ENCODE data around the gene ABTB1. TPM values are rescaled to one million over a fixed set of nuclear protein-coding genes. Genes with fewer than 3 reads are reported as not detected.

The ABTB1 gene
- polyA plus RNA-seq, 4 donors, result 19.2 to 49.4 (median 30.1) TPM

- DNase-seq (no peak), FAIRE-seq (no peak)
- Histone ChIP-seq H3K27me3 (ENCODE audit: control insufficient read depth in 3 of 3, insufficient read depth in 3 of 3, low read length in 3 of 3) (no peaks in the 10 kb centered on the region), H3K4me3 (ENCODE audit: low read depth in 1 of 3, low read length in 3 of 3) (no peak overlapping the region), H3K36me3 (ENCODE audit: control insufficient read depth in 3 of 3, insufficient read depth in 2 of 3, low read depth in 1 of 3, low read length in 3 of 3) (peaks cover 0 to 37% (median 0%) of the 10 kb centered on the region in 3 donors), H3K9me3 (ENCODE audit: control insufficient read depth in 2 of 2, insufficient read depth in 1 of 2, low read depth in 1 of 2, low read length in 1 of 2) (no peaks in the 10 kb centered on the region), H3K27ac (ENCODE audit: low read depth in 1 of 3, low read length in 2 of 3) (no peak overlapping the region), H3K4me1 (ENCODE audit: control insufficient read depth in 3 of 3, insufficient read depth in 2 of 3, low read depth in 1 of 3, low read length in 2 of 3) (no peaks in the 10 kb centered on the region)
- 90 to 97% (median 95%) methylated on average over 14 of the region's 14 CpGs for WGBS, 3 donors
These were observed 39.1 kb downstream of the ABTB1 start for GRCh38 chr3:127711896-127712295.

GRCh38 chr3:127712461-127712860, 39.7 kb downstream of the ABTB1 start:
- Histone ChIP-seq H3K36me3 (ENCODE audit: control insufficient read depth in 3 of 3, insufficient read depth in 2 of 3, low read depth in 1 of 3, low read length in 3 of 3) (peaks cover 0 to 37% (median 0%) of the 10 kb centered on the region in 3 donors), H3K27me3 (ENCODE audit: control insufficient read depth in 3 of 3, insufficient read depth in 3 of 3, low read length in 3 of 3) (no peaks in the 10 kb centered on the region), H3K4me1 (ENCODE audit: control insufficient read depth in 3 of 3, insufficient read depth in 2 of 3, low read depth in 1 of 3, low read length in 2 of 3) (no peaks in the 10 kb centered on the region), H3K4me3 (ENCODE audit: low read depth in 1 of 3, low read length in 3 of 3) (no peak overlapping the region), H3K27ac (ENCODE audit: low read depth in 1 of 3, low read length in 2 of 3) (no peak overlapping the region), H3K9me3 (ENCODE audit: control insufficient read depth in 2 of 2, insufficient read depth in 1 of 2, low read depth in 1 of 2, low read length in 1 of 2) (no peaks in the 10 kb centered on the region)
- DNase-seq, result no peak
- no peak for FAIRE-seq
- WGBS, 3 donors, result 84 to 93% (median 85%) methylated on average over 9 of the region's 9 CpGs

GRCh38 chr3:127712881-127713771, 40.4 kb downstream of the ABTB1 start:
- no peaks in the 10 kb centered on the region for H3K4me1 ChIP-seq (ENCODE audit: control insufficient read depth in 3 of 3, insufficient read depth in 2 of 3, low read depth in 1 of 3, low read length in 2 of 3)
- H3K36me3 ChIP-seq (ENCODE audit: control insufficient read depth in 3 of 3, insufficient read depth in 2 of 3, low read depth in 1 of 3, low read length in 3 of 3), result peaks cover 0 to 34% (median 0%) of the 10 kb centered on the region in 3 donors
- no peaks in the 10 kb centered on the region for H3K27me3 ChIP-seq (ENCODE audit: control insufficient read depth in 3 of 3, insufficient read depth in 3 of 3, low read length in 3 of 3)
- 82 to 88% (median 82%) methylated on average over 9 of the region's 9 CpGs for WGBS, 3 donors
- H3K4me3 ChIP-seq (ENCODE audit: low read depth in 1 of 3, low read length in 3 of 3), result no peak overlapping the region
- H3K27ac ChIP-seq (ENCODE audit: low read depth in 1 of 3, low read length in 2 of 3), result no peak overlapping the region
- DNase-seq (no peak), FAIRE-seq (no peak)
- no peaks in the 10 kb centered on the region for H3K9me3 ChIP-seq (ENCODE audit: control insufficient read depth in 2 of 2, insufficient read depth in 1 of 2, low read depth in 1 of 2, low read length in 1 of 2)

- no peak overlapping the region for H3K27ac ChIP-seq (ENCODE audit: low read depth in 1 of 3, low read length in 2 of 3)
- no peak for DNase-seq
These were observed 41.4 kb downstream of the ABTB1 start for GRCh38 chr3:127714125-127714571.

GRCh38 chr3:127714866-127715265, 42.1 kb downstream of the ABTB1 start:
- no peak for FAIRE-seq
- Histone ChIP-seq H3K9me3 (ENCODE audit: control insufficient read depth in 2 of 2, insufficient read depth in 1 of 2, low read depth in 1 of 2, low read length in 1 of 2) (no peaks in the 10 kb centered on the region), H3K4me1 (ENCODE audit: control insufficient read depth in 3 of 3, insufficient read depth in 2 of 3, low read depth in 1 of 3, low read length in 2 of 3) (no peaks in the 10 kb centered on the region), H3K27ac (ENCODE audit: low read depth in 1 of 3, low read length in 2 of 3) (no peak overlapping the region), H3K36me3 (ENCODE audit: control insufficient read depth in 3 of 3, insufficient read depth in 2 of 3, low read depth in 1 of 3, low read length in 3 of 3) (peaks cover 0 to 39% (median 0%) of the 10 kb centered on the region in 3 donors), H3K4me3 (ENCODE audit: low read depth in 1 of 3, low read length in 3 of 3) (no peak overlapping the region), H3K27me3 (ENCODE audit: control insufficient read depth in 3 of 3, insufficient read depth in 3 of 3, low read length in 3 of 3) (no peaks in the 10 kb centered on the region)
- no peak for DNase-seq
- WGBS, 3 donors, result 95 to 98% (median 98%) methylated on average over 5 of the region's 5 CpGs

More at GRCh38 chr3:127714125-127714571, 41.4 kb downstream of the ABTB1 start:
- WGBS, 3 donors, result 73 to 78% (median 75%) methylated on average over 10 of the region's 10 CpGs
- H3K9me3 ChIP-seq (ENCODE audit: control insufficient read depth in 2 of 2, insufficient read depth in 1 of 2, low read depth in 1 of 2, low read length in 1 of 2), result no peaks in the 10 kb centered on the region
- H3K4me1 ChIP-seq (ENCODE audit: control insufficient read depth in 3 of 3, insufficient read depth in 2 of 3, low read depth in 1 of 3, low read length in 2 of 3), result no peaks in the 10 kb centered on the region
- H3K27me3 ChIP-seq (ENCODE audit: control insufficient read depth in 3 of 3, insufficient read depth in 3 of 3, low read length in 3 of 3), result no peaks in the 10 kb centered on the region
- H3K36me3 ChIP-seq (ENCODE audit: control insufficient read depth in 3 of 3, insufficient read depth in 2 of 3, low read depth in 1 of 3, low read length in 3 of 3), result peaks cover 0 to 38% (median 0%) of the 10 kb centered on the region in 3 donors
- H3K4me3 ChIP-seq (ENCODE audit: low read depth in 1 of 3, low read length in 3 of 3), result no peak overlapping the region
- no peak for FAIRE-seq

DNA sequence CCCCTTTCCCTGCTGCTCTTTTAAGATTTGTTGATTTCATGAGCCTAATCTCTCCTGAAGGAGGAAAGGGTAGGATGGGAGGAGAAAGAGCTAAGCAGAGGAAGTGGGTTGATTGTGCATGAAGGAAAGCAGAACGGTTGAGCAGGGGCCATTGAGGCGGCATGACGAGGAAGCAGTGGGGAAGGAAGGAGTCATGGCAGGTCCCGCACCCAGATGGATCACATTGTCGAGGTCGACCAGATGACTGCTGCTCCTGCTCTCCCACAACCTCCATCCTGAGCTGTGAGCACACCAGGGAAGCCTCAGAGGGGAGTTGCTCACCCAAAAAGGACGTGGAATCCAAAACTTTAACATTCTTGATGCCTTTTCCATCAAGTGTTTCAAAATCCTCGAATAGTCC, 42.8 kb downstream of the ABTB1 start:
- Histone ChIP-seq H3K27me3 (ENCODE audit: control insufficient read depth in 3 of 3, insufficient read depth in 3 of 3, low read length in 3 of 3) (no peaks in the 10 kb centered on the region), H3K9me3 (ENCODE audit: control insufficient read depth in 2 of 2, insufficient read depth in 1 of 2, low read depth in 1 of 2, low read length in 1 of 2) (no peaks in the 10 kb centered on the region), H3K4me3 (ENCODE audit: low read depth in 1 of 3, low read length in 3 of 3) (no peak overlapping the region), H3K27ac (ENCODE audit: low read depth in 1 of 3, low read length in 2 of 3) (no peak overlapping the region), H3K4me1 (ENCODE audit: control insufficient read depth in 3 of 3, insufficient read depth in 2 of 3, low read depth in 1 of 3, low read length in 2 of 3) (no peaks in the 10 kb centered on the region), H3K36me3 (ENCODE audit: control insufficient read depth in 3 of 3, insufficient read depth in 2 of 3, low read depth in 1 of 3, low read length in 3 of 3) (peaks cover 0 to 40% (median 0%) of the 10 kb centered on the region in 3 donors)
- WGBS, 3 donors, result 71 to 79% (median 78%) methylated on average over 8 of the region's 8 CpGs
- no peak for FAIRE-seq
- no peak for DNase-seq

GRCh38 chr3:127716384-127716783, 43.6 kb downstream of the ABTB1 start:
- no peak overlapping the region for H3K27ac ChIP-seq (ENCODE audit: low read depth in 1 of 3, low read length in 2 of 3)
- FAIRE-seq, result no peak
- no peak overlapping the region for H3K4me3 ChIP-seq (ENCODE audit: low read depth in 1 of 3, low read length in 3 of 3)
- H3K27me3 ChIP-seq (ENCODE audit: control insufficient read depth in 3 of 3, insufficient read depth in 3 of 3, low read length in 3 of 3), result no peaks in the 10 kb centered on the region
- WGBS, 3 donors, result 95 to 99% (median 96%) methylated on average over 6 of the region's 6 CpGs
- no peaks in the 10 kb centered on the region for H3K4me1 ChIP-seq (ENCODE audit: control insufficient read depth in 3 of 3, insufficient read depth in 2 of 3, low read depth in 1 of 3, low read length in 2 of 3)
- H3K36me3 ChIP-seq (ENCODE audit: control insufficient read depth in 3 of 3, insufficient read depth in 2 of 3, low read depth in 1 of 3, low read length in 3 of 3), result peaks cover 0 to 39% (median 0%) of the 10 kb centered on the region in 3 donors
- H3K9me3 ChIP-seq (ENCODE audit: control insufficient read depth in 2 of 2, insufficient read depth in 1 of 2, low read depth in 1 of 2, low read length in 1 of 2), result no peaks in the 10 kb centered on the region
- DNase-seq, result no peak

- no peaks in the 10 kb centered on the region for H3K9me3 ChIP-seq (ENCODE audit: control insufficient read depth in 2 of 2, insufficient read depth in 1 of 2, low read depth in 1 of 2, low read length in 1 of 2)
- DNase-seq (no peak), FAIRE-seq (no peak)
- H3K4me3 ChIP-seq (ENCODE audit: low read depth in 1 of 3, low read length in 3 of 3), result no peak overlapping the region
- peaks cover 0 to 44% (median 0%) of the 10 kb centered on the region in 3 donors for H3K36me3 ChIP-seq (ENCODE audit: control insufficient read depth in 3 of 3, insufficient read depth in 2 of 3, low read depth in 1 of 3, low read length in 3 of 3)
- H3K27ac ChIP-seq (ENCODE audit: low read depth in 1 of 3, low read length in 2 of 3), result no peak overlapping the region
- WGBS, 3 donors, result 84 to 92% (median 86%) methylated on average over 14 of the region's 14 CpGs
- no peaks in the 10 kb centered on the region for H3K27me3 ChIP-seq (ENCODE audit: control insufficient read depth in 3 of 3, insufficient read depth in 3 of 3, low read length in 3 of 3)
- peaks cover 0 to 4% (median 0%) of the 10 kb centered on the region in 3 donors for H3K4me1 ChIP-seq (ENCODE audit: control insufficient read depth in 3 of 3, insufficient read depth in 2 of 3, low read depth in 1 of 3, low read length in 2 of 3)
These were observed 44.8 kb downstream of the ABTB1 start for GRCh38 chr3:127717357-127718244.

Data from small intestine (tissue), 7 donors.